Stimulated activated CD4-positive, alpha-beta T cell treated with anti-CD3 and anti-CD28 coated beads, Interleukin-4, amount 100 ng/mL, for 1 hour (primary cell): Measurements from ENCODE around the gene PDGFD.

Source experiments
- DNase-seq: peaks from one replicate; pipeline ENCODE4 v3.0.0-alpha.2; 2020

The PDGFD gene

GRCh38 chr11:103906291-103906867 lies 257.6 kb downstream of the PDGFD start:
- no peak for DNase-seq

DNA sequence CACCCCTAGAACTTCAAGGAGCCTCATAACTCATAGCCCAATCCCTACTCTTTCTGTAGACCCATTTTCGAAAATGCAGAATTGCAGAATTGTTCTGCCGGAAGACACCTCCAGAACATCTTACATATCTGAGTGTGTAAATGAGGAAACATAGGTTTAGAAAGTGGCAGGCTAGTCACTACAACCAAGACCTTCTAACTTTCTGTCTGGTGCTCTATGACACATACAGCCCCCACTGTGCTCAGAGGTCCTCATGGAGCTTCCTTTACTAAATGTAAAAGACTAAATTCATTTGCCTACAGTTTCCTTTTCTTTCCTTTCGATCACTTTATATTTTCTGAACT lies 259.7 kb downstream of the PDGFD start:
- no peak for DNase-seq

- DNase-seq, result no peak
These were observed 260.2 kb downstream of the PDGFD start for GRCh38 chr11:103903621-103904323.

GRCh38 chr11:103902994-103903393 lies 261.0 kb downstream of the PDGFD start:
- no peak for DNase-seq

- DNase-seq, result no peak
These were observed 262.3 kb downstream of the PDGFD start for GRCh38 chr11:103901656-103902055.

GRCh38 chr11:103898577-103899336 lies 265.2 kb downstream of the PDGFD start:
- no peak for DNase-seq

DNA sequence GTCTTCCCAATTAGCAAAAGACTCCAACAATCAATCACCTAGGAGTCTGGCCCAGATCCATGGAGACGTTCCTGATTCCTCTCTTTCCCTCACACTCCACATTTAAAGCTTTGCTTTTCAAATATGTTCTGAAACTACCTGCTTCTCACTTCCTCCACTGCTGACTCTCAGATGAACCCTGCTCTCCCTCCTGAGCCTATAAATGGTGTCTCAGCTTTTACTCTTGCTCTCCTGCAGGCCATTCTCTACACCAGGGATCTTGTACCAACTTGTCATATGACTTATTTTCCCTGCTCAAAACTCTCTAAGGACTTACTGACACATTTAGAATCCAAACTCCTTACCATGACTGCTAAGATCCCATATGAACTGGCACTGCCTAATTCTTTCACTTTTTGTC lies 265.9 kb downstream of the PDGFD start:
- DNase-seq, result no peak

- no peak for DNase-seq
These were observed 266.6 kb downstream of the PDGFD start for GRCh38 chr11:103897160-103897936.

- no peak for DNase-seq
These were observed 268.8 kb downstream of the PDGFD start for GRCh38 chr11:103895106-103895505.

- no peak for DNase-seq
These were observed 269.3 kb downstream of the PDGFD start for GRCh38 chr11:103894673-103895072.

GRCh38 chr11:103894034-103894433 lies 269.9 kb downstream of the PDGFD start:
- no peak for DNase-seq

DNA sequence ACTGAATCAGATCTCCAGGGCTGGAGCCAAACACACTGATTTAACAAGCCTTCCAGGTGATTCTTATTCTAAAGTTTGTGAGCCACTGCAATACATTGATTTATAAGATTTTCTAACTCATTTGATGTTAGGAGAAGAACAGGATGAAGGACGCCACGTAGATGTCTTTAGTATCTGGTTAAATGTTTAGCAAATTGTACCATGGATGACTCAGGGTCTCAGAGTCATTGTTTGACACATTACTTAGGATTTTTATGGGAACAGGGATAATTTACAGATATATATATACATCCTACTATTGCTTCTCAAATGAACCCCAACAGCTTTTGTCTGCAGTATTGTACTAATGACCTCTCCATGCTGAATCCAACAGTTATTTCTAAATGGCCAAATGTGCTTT lies 270.6 kb downstream of the PDGFD start:
- DNase-seq, result no peak

DNA sequence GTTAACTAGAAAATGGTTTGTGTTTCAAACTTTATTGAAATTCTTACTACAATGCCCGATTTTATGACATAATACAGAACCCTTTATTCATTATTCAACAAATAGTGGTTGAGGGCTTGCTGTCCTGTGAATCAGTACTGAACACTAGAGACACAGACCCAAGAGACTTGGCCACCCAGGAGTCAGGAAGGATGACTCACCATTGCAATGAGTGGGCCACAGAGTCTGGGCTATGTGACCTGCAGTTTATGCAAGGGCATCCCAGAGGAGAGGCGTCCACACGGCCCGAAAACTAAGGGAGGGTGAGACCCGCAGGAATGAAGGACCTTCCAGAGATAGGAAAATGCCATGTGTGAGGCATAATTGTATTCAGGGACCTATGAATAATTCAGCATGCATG lies 271.3 kb downstream of the PDGFD start:
- DNase-seq, result no peak

DNA sequence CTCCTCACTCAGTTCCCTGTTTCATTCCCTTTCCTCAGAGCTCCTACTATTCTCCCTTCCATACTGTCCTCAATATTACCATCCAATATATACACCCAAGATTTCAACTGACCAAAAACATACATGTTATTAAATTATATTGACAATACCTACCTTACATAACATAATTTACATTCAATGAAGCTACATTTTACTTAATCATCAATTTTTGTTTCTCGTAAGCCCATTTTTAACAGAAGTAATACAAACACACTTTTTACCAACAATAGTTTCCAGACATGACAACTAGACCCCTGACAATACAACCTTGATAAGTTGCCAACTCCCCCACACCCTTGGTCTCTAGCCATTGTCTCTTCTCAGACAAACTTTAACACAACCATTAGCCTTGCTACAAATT lies 273.3 kb downstream of the PDGFD start:
- DNase-seq, result no peak

DNA sequence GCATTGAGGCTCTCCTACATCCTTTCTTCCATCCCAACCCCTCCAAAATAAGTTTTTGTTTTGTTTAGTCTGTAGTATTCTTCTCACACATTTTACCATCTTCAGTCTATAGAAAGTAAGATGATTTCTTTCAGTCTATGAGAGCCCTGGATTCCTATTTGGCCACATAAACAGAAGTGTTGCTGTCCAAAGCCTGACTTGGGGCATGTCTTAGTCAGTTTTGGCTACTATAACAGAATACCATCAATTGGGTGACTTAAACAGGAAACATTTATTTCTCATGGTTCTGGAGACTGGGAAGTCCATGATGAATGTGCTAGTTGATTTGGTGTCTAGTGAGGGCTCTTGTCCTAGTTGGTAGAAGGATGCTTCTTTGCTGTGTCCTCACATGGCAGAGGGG lies 274.3 kb downstream of the PDGFD start:
- DNase-seq, result no peak

DNA sequence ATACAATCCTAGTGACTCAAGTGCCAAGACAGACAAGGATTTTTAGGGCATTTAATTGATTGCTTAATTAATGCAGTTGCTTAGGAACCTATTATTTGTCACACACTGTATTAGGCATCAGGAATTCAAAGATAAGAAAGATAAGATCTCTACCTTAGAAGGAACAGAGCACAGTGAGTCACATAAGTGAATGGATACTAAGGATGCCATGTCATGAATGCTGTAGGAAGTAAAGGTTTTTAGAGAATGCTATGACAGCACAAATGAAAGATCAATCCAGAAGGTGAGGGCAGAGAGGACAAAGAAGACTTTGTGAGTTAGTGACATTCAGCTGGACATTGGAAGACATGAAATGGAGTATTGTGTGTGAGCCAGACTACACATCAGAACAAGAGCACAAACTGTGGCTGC lies 275.4 kb downstream of the PDGFD start:
- no peak for DNase-seq

DNA sequence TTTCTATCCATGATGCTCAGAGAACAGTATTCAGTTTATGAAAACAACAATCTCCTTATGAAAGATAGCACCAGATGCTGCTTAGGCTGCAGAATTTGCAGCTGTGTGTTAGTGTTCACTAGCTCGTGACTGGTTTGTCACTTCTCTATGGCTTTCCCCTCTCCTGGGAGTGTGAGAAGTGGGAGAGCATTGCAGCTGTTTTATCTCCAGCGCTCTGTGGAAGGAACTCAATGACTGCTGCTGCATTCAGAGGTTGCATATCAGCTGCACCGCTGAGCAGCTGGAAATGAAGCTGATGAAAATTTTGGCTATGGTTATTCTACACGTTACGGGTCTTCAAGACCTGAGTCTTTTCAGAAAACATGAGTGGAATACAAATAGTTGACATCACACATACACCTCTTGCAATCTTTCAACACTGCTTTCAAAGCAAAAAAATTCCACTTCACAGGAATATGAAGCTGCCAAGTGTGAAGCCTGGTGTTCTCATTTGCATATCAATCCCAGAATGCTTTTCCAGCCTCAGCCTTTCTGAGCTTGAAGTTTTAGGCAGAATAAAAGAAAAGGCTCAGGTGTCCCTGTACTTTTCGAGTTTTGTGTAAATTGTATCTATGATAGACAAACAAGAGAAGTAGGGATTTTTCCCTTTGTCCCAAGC lies 276.8 kb downstream of the PDGFD start:
- no peak for DNase-seq

- DNase-seq, result no peak
These were observed 280.1 kb downstream of the PDGFD start for GRCh38 chr11:103883856-103884255.

- no peak for DNase-seq
These were observed 280.7 kb downstream of the PDGFD start for GRCh38 chr11:103883291-103883690.

GRCh38 chr11:103881584-103881983 lies 282.4 kb downstream of the PDGFD start:
- DNase-seq, result no peak

GRCh38 chr11:103880968-103881367 lies 283.0 kb downstream of the PDGFD start:
- DNase-seq, result no peak

DNA sequence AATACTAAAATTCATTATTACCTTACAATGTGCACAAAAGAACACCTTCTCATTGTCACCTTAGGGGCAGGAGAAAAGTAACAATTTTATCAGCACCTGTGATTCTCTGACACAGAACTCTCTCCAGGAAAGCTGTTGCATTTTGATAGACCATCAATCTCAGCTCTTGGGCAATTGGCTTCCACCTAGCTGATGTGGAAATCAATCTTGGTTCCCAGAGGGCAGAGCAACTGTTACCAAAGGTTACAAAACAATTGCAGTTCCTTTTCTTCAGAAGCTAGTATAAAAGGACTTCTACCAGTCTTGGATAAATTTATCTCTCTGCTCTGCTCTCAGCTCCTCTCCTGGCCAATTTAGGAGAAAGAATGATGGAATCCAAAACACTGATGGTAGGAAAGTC lies 285.3 kb downstream of the PDGFD start:
- DNase-seq, result no peak

DNA sequence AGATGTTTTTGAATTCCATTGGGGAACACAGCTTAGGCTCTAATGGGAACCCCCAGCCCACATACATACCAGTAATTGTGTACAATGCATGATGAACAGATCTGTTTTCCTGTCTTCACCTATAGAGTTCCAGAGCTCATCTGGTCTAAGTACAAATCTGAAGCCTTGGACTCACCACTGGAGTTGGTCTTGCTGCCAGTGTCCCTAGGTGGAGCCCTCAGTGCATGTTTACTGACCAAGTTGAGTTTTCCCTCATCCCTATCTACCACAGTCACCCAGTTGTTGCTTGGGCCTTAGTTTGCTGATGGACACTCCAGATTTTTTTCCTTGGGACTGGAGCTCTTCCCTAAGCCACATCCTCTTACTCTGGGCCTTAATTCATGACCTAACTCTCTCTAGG lies 286.7 kb downstream of the PDGFD start:
- no peak for DNase-seq
